HepG2 (cell line): ENCODE data around the gene FAT2. TPM values are rescaled to one million over a fixed set of nuclear protein-coding genes. Genes with fewer than 3 reads are reported as not detected.

Source experiments
- ATAC-seq: fragments of 200-7000 bp; cut with Tn5 transposase; 3 replicates; pipeline ENCODE4 v1.9.1; 2020; ENCODE audit warnings: mild to moderate bottlenecking, moderate library complexity
- BruUV-seq: library from RNA; stranded (reverse); fragments of 400-500 nt; replicated peaks from 2 replicates; lab custom pipeline; 2021; lab: Mats Ljungman, UMichigan
- CTCF ChIA-PET: fragments of 300-600 bp; formaldehyde crosslinking; extraction: SDS; loops from one replicate; lab custom pipeline; 2021; ENCODE audit warnings: low total read pairs, inconsistent platforms, low intra/inter-chr PET ratio; lab: Yijun Ruan, JAX
- POLR2A ChIA-PET: fragments of 350-600 bp; sonication (Branson Sonifier 250); formaldehyde crosslinking; loops from one replicate; lab custom pipeline; 2020; ENCODE audit warnings: antibody characterized with exemption, inconsistent platforms; lab: Yijun Ruan, JAX
- DNase-seq: peaks from one replicate; pipeline ENCODE4 v3.0.0-alpha.2; 2015; ENCODE audit warnings: low spot score
- FAIRE-seq: peaks from 3 replicates; lab custom pipeline; 2011; peaks lifted over from hg19 to GRCh38; lab: Jason Lieb, UNC
- H2AFZ ChIP-seq: one replicate; pipeline ENCODE4 v1.6.1; 2011; ENCODE audit warnings: low read length, inconsistent platforms
- H3K27ac ChIP-seq: fragments of 300-600 bp; 3 replicates; pipeline ENCODE4 v1.8.0; 2011; ENCODE audit warnings: mixed run types, mild to moderate bottlenecking, mixed read lengths, low read length, inconsistent platforms; ENCODE audit not compliant: insufficient read depth; ENCODE audit errors: extremely low read length
- H3K27me3 ChIP-seq, 2 experiments: fragments of 200-600 bp in 1 of 2; 2 replicates in 1 of 2; 3 replicates in 1 of 2; pipeline versions ENCODE4 v1.6.0 to v1.8.0; 2011; ENCODE audit warnings: low read length in 2 of 2, mild to moderate bottlenecking in 2 of 2, moderate library complexity in 2 of 2, inconsistent platforms in 1 of 2; ENCODE audit not compliant: insufficient read depth in 2 of 2, control insufficient read depth in 1 of 2
- H3K36me3 ChIP-seq, 2 experiments: fragments of 200-600 bp in 1 of 2; replicated peaks in 1 of 2; 2 replicates in 1 of 2; 3 replicates in 1 of 2; pipeline versions ENCODE4 v1.5.1 to v1.8.0; 2011; ENCODE audit warnings: low read length in 2 of 2, inconsistent platforms in 1 of 2; ENCODE audit not compliant: insufficient read depth in 2 of 2, control insufficient read depth in 1 of 2
- H3K4me1 ChIP-seq: 2 replicates; pipeline ENCODE4 v1.5.1; 2012; ENCODE audit warnings: low read length, inconsistent platforms; ENCODE audit not compliant: insufficient read depth
- H3K4me2 ChIP-seq: 2 replicates; pipeline ENCODE4 v1.6.0; 2011; ENCODE audit warnings: low read depth, low read length, inconsistent platforms
- H3K4me3 ChIP-seq, 3 experiments: fragments of 200-600 bp in 1 of 3; sonication (generic), shearing (Covaris generic) in 1 of 3; replicated peaks in 1 of 3; 2 replicates each; pipeline ENCODE4 v1.5.1; 2011 to 2016; ENCODE audit warnings: low read length in 3 of 3, inconsistent platforms in 2 of 3, low read depth in 2 of 3, mild to moderate bottlenecking in 2 of 3, control low read depth in 1 of 3, mixed read lengths in 1 of 3; ENCODE audit not compliant: insufficient read depth in 1 of 3
- H3K79me2 ChIP-seq: one replicate; pipeline ENCODE4 v1.6.1; 2011; ENCODE audit warnings: low read length, inconsistent platforms; ENCODE audit not compliant: insufficient read depth
- H3K9ac ChIP-seq: 2 replicates; pipeline ENCODE4 v1.6.0; 2011; ENCODE audit warnings: mild to moderate bottlenecking, low read depth, low read length, inconsistent platforms; ENCODE audit not compliant: insufficient read depth
- H3K9me3 ChIP-seq: 2 replicates; pipeline ENCODE4 v1.5.1; 2012; ENCODE audit warnings: mild to moderate bottlenecking, low read length
- H4K20me1 ChIP-seq: 2 replicates; pipeline ENCODE4 v1.6.0; 2011; ENCODE audit warnings: inconsistent platforms, mild to moderate bottlenecking, low read length, moderate library complexity; ENCODE audit not compliant: insufficient read depth
- CEBPG ChIP-seq: IDR thresholded peaks from 2 replicates; pipeline ENCODE4 v1.6.1; 2016
- CEBPZ ChIP-seq: IDR thresholded peaks from 2 replicates; pipeline ENCODE4 v1.6.1; 2012; ENCODE audit warnings: low read length, improper control_type of control experiment
- KDM2A ChIP-seq: sonication (generic); formaldehyde crosslinking; IDR thresholded peaks from 2 replicates; pipeline ENCODE4 v1.4.0; 2020; ENCODE audit warnings: low read depth, missing genetic modification reagents, borderline replicate concordance
- MAFK ChIP-seq, 2 experiments: IDR thresholded peaks in 1 of 2; conservative IDR thresholded peaks in 1 of 2; 2 replicates each; pipeline ENCODE4 v1.6.1; 2011; ENCODE audit warnings: improper control_type of control experiment in 2 of 2, low read length in 2 of 2
- PHF5A ChIP-seq: IDR thresholded peaks from one replicate; pipeline ENCODE4 v1.6.1; 2018; ENCODE audit warnings: low read depth, missing genetic modification reagents; ENCODE audit not compliant: unreplicated experiment
- TFAP4 ChIP-seq: sonication (generic); IDR thresholded peaks from 2 replicates; pipeline ENCODE4 v1.6.1; 2016; ENCODE audit warnings: low read depth, borderline replicate concordance
- ZNF280D ChIP-seq: sonication (generic); formaldehyde crosslinking; IDR thresholded peaks from 2 replicates; pipeline ENCODE4 v1.5.1; 2020; ENCODE audit warnings: mild to moderate bottlenecking, missing genetic modification reagents
- WGBS: methylation state at CpG from one replicate; pipeline ENCODE4 v1.1.6; 2017; ENCODE audit warnings: low lambda C conversion rate; 5-methylcytosine and 5-hydroxymethylcytosine counted together
- in situ Hi-C: cut with HindIII; loops from 2 replicates; pipeline ENCODE4 v1.10.0; 2017; ENCODE audit warnings: low pct_unique_long_range_greater_than_20kb; ENCODE audit not compliant: extremely low pct_ligation_motif_present
- intact Hi-C: fragments of 100-400 bp; cut with micrococcal nuclease; formaldehyde crosslinking; loops from one replicate; pipeline ENCODE4 v1.10.0; 2022; ENCODE audit not compliant: unreplicated experiment
- polyA plus RNA-seq, 8 experiments: library from polyadenylated mRNA; depleted of rRNA in 3 of 8; stranded (reverse) in 7 of 8; unstranded in 1 of 8; fragments of >200 nt; fragmentation: Illumina TruSeq in 4 of 8; extraction: Trizol in 4 of 8; gene quantifications; 2 replicates each; pipeline versions ENCODE4 v1.2.1 to v1.2.3, GENCODE V29; 2011 to 2016; ENCODE audit warnings: low read depth in 4 of 8, missing spikeins in 1 of 8, mixed read lengths in 1 of 8; ENCODE audit not compliant: insufficient read depth in 1 of 8
- total RNA-seq, 5 experiments: library from RNA; depleted of rRNA; stranded (reverse); fragments of >200 nt; fragmentation: Illumina TruSeq; extraction: Trizol; gene quantifications; 2 replicates each; pipeline ENCODE4 v1.2.3, GENCODE V29; 2016; ENCODE audit warnings: low read depth in 1 of 5

The FAT2 gene
- total and polyA plus RNA-seq, 2 of the 13 experiments (the other 11 are each of a cell fraction or from before 2014, with no cell fraction given): not detected

GRCh38 chr5:151570512-151571269 lies 20.4 kb downstream of the FAT2 start:
- H3K9ac ChIP-seq: no peak overlapping the region

More at GRCh38 chr5:151570512-151571269, 20.4 kb downstream of the FAT2 start:
- FAIRE-seq (no peak), ATAC-seq (no peak), DNase-seq (no peak)
- H3K4me1 ChIP-seq: no peaks in the 10 kb centered on the region
- no TSS peak for BruUV-seq
- no peaks in the 10 kb centered on the region for H3K36me3 ChIP-seq
- TF ChIP-seq CEBPG (no peak), TFAP4 (no peak), CEBPZ (no peak), ZNF280D (no peak), KDM2A (CRISPR knock-in tag) (no peak), MAFK (conservative IDR thresholded peaks at IDR 0.05 in 1 of 2, IDR thresholded peaks at IDR 0.05 in 1 of 2; ENCODE audit: low read length in 2 of 2) (no peak), PHF5A (CRISPR knock-in tag) (no peak)
- in situ Hi-C loops: no loop called here
- H3K4me2 ChIP-seq: no peak overlapping the region
- no peak overlapping the region for H3K27ac ChIP-seq
- H3K27me3 ChIP-seq: peaks cover 2 to 30% of the 10 kb centered on the region in 2 experiments; a peak in 4 of 5 replicates
- ChIA-PET POLR2A (no interaction called here), CTCF (no interaction called here)
- intact Hi-C loops: no loop called here
- no peaks in the 10 kb centered on the region for H3K9me3 ChIP-seq
- 21% methylated on average over 11 of the region's 12 CpGs for WGBS
- H3K79me2 ChIP-seq: no peaks in the 10 kb centered on the region
- H4K20me1 ChIP-seq: no peaks in the 10 kb centered on the region
- H3K4me3 ChIP-seq: no peak overlapping the region
- no peak overlapping the region for H2AFZ ChIP-seq
